HG03342 (cell line): ENCODE measurements around the gene POLN.

ENCODE experiments used
- ATAC-seq: cut with Tn5 transposase; IDR thresholded peaks from one replicate; pipeline ENCODE4 v1.9.1; 2021; ENCODE audit warnings: mild to moderate bottlenecking, moderate library complexity; ENCODE audit not compliant: unreplicated experiment

POLN gene

DNA sequence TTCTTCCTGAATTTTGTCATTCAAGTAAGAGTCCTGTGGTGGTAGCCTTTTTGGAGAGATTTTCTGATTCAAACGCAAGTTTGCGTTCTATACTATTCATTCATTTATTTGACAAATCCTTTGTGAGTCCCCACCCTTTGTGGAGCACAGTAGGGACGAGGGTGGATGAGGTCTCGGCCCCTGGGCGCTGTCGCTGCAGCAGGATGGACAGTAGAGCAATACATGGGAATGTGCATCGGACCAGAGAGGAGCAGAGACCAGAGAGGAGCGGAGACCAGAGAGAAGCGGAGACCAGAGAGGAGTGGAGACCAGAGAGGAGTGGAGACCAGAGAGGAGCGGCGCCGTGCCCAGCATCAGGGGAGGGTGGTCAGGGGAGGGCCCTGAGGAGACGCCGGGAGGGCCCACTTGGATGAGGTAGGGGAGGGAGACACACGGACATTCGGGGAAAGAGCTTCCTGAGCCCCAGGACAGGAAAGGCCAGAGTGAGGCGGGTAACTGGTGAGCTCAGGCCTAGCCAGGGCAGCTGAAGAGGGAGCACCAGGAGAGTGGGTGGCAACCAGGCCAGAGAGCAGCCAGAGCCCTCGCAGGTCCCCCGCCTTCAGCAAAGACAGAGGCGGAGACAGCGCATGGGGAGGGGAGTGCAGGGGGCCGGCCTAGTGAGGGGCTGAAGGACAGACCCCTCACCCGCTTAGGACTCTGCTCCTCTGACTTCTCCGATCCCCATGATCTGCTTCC, 115.4 kb downstream of the POLN start:
- ATAC-seq: no peak

DNA sequence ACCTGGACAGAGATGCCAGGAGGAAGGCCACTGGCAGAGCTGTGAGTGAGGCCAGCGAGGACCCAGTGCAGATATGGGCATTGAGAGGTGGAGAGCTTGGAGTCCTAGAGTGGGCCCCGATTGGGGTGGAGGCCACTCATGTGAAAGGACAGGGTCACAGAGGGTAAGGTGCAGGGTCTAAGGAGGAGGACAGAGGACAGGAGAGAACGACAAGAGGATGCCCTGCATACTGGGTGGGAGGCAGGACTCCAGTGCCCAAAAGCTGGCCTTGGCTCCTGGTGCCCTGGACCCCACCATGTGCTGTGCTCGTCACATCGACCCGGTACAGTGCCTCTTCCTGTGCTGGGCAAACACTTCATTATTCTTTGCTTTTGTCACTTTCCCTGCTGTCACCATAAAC, 116.1 kb downstream of the POLN start:
- no peak for ATAC-seq

GRCh38 chr4:2125023-2125422, 116.9 kb downstream of the POLN start:
- ATAC-seq: no peak

- ATAC-seq: no peak
Observed at GRCh38 chr4:2116687-2117400, 125.1 kb downstream of the POLN start.

DNA sequence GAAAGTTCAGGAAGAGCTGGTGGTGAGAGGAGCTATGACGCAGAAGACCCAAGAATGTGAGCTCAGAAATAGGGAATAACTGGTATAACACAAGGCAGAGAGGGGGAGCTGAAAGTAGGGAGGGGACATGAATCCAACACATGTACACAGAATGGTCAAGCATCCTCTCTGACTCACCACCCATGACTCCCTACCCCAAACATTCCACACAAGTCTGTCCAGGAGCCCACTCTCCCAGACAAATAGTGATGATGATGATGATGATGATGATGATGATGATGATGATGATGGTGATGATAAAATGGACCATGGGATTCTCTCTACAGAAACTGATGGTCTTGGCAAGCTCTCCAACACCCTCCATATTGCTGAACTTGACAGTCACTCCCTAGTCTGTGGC, 136.4 kb downstream of the POLN start:
- ATAC-seq: no peak

DNA sequence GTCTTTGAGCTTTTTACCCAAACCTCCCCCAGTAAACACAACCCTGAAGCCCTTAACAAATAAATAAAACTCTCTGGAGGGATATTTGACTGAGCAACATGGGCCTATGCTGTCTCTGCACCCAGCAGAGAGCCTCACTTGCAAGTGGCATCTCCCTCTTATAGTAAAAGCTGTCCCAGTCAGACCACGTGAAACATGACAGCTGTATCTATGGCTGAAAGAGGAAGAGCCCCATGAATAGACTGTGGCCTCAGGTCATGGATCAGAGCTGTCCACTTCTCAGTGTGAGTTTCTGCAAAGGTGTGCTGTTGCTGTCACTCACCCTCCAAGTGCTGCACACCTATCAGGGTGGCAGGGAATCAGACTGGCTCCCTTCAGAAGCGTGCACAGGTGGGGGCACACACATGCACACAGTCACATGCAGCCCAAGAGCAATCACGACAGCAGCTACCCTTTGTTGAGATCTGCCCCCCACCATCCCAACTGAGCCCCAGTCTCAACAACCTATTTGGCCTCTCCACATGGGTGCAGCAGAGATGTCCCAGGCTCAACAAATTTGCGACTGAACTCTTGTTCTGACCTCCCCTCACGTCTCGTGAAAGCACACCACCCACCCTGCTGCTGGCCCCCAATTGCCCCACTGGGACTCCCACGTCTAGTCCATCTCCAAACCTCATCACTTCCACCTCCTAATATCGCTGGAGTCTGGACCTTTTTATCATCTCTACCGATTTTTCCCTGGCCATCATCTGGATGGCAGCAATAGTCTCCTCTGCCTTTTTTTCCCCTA, 137.2 kb downstream of the POLN start:
- no peak for ATAC-seq

DNA sequence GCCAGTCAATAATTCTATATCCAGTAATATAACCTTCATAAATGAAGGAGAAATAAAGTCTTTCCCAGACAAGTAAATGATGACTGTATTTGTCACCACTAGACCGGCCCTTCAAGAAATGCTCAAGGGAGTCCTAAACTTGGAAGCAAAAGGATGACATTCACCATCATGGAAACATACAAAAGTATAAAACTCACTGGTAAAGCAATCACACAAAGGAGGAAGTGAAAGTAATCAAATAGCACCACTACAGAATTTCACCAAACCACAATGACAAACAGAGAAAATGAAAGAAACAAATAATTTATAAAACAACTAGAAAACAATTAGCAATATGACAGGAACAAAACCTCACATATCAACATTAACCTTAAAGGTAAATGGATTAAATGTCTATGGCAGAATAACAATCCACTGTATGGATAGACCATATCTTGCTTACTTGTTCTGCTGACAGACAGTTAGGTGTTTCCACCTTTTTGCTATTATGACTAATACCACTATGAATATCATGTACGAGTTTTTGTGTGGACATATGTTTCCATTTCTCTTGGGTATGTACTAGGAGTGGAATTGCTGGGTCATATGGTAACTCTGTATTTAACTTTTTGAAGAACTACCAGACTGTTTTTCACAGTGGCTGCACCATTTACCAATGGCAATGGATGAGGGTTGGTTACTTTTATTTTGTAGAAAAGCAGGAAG, 137.9 kb downstream of the POLN start:
- ATAC-seq: no peak

- ATAC-seq: no peak
Observed at GRCh38 chr4:2103127-2103842, 138.6 kb downstream of the POLN start.

- no peak for ATAC-seq
Observed at GRCh38 chr4:2102045-2102883, 139.7 kb downstream of the POLN start.

GRCh38 chr4:2101346-2102044, 140.4 kb downstream of the POLN start:
- ATAC-seq: no peak

GRCh38 chr4:2096073-2096609, 145.8 kb downstream of the POLN start:
- no peak for ATAC-seq

DNA sequence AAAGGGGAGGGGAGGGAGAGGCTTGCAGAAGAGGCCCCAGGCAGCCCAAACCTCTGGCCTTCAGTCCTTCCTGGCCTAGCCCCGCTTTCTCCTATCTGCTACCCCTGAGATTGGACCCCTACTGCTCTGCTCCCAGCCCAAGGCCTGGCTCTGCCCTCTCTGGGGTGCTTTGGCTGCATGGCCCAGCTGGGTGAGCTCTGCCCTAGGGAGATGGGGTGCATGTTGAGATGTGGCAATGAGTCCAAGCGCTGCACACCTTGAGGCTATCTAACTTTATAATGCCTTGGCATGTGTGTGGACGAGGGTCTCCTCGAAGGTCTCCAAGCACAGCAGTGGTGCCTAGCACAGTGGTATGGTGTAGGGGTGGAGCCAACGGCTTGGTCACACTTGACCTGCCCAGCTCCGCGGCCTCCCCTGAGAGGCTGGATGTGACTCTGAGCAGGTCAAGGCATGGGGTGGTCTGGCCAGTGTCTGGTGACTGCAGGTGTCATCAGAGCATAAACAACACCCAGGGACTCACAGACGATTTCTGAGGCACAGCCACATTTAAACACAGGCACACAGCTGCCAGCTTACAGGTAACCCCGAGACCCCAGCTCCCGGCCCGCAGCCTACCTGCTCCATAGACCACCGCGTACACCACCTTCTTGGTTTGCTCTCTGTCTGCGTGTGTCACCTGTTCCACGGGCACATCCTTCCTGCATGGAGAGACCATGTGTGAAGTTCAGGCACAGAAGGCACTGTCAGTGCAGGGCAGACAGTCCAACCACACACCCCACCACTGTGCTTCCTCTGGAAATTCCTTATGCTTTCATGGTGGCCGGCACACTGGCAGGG, 146.5 kb downstream of the POLN start:
- no peak for ATAC-seq

GRCh38 chr4:2094545-2094944, 147.4 kb downstream of the POLN start:
- no peak for ATAC-seq

- no peak for ATAC-seq
Observed at GRCh38 chr4:2093265-2093664, 148.7 kb downstream of the POLN start.

DNA sequence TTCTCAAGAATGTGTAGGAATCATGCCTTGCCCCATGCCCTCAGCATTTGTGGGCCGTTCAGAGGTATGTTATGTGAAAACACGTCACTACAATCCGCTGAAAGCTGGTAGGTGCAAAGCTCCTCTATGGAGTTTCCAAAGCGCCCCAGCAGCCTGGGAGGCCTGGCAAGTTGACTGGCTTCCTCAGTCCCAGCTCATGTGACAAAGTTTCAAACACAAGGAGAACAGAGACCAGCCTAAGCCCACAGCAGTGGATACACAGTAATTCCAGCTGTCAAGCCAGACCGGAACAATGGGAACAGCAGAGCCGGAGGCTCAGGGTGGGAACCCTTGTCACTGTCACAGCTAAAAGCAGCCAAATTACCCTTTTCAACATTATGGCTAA, 149.3 kb downstream of the POLN start:
- no peak for ATAC-seq

GRCh38 chr4:2091990-2092668, 149.8 kb downstream of the POLN start:
- ATAC-seq: no peak

- no peak for ATAC-seq
Observed at GRCh38 chr4:2090642-2091041, 151.3 kb downstream of the POLN start.
